Posterior cingulate gyrus (tissue), 11 donors: Measurements from ENCODE around the gene PROM1.

Source experiments
- DNase-seq, 10 donors: peaks; one replicate each; pipeline versions ENCODE4 v3.0.0 to v3.0.0-alpha.2; 2020 to 2021; ENCODE audit warnings: mixed read lengths in 3 of 10
- intact Hi-C: fragments of 100-400 bp; cut with DNase I; formaldehyde crosslinking; loops from one replicate; pipeline ENCODE4 v1.15.1; 2023

Gene PROM1

GRCh38 chr4:15958562-15958961 is 125.3 kb downstream of the PROM1 start:
- DNase-seq = no peak
- intact Hi-C loops = loop anchor here (5.0 kb wide), 1 partner anchor 481 kb away; no protein-coding TSS in a partner anchor

- DNase-seq = peak in 6 of 10 donors; percentile 39 to 92 (median 65)
- intact Hi-C loops = loop anchor here (1.0 to 5.0 kb wide), 3 partner anchors 74 to 479 kb away; no protein-coding TSS in a partner anchor
These were observed 127.5 kb downstream of the PROM1 start for GRCh38 chr4:15956179-15956850.

GRCh38 chr4:15955670-15956069 is 128.2 kb downstream of the PROM1 start:
- intact Hi-C loops = loop anchor here (1.0 to 5.0 kb wide), 3 partner anchors 73 to 478 kb away; no protein-coding TSS in a partner anchor
- DNase-seq = no peak

- intact Hi-C loops = no loop called here
- DNase-seq = no peak
These were observed 130.2 kb downstream of the PROM1 start for GRCh38 chr4:15953625-15954024.

GRCh38 chr4:15951781-15952180 is 132.0 kb downstream of the PROM1 start:
- DNase-seq = no peak
- intact Hi-C loops = no loop called here

GRCh38 chr4:15948826-15949225 is 135.0 kb downstream of the PROM1 start:
- intact Hi-C loops = no loop called here
- DNase-seq = no peak

GRCh38 chr4:15947684-15948083 is 136.1 kb downstream of the PROM1 start:
- intact Hi-C loops = no loop called here
- DNase-seq = no peak

GRCh38 chr4:15945516-15945915 is 138.3 kb downstream of the PROM1 start:
- intact Hi-C loops = no loop called here

GRCh38 chr4:15944895-15945294 is 138.9 kb downstream of the PROM1 start:
- no peak for DNase-seq
- intact Hi-C loops = no loop called here

More at GRCh38 chr4:15945516-15945915, 138.3 kb downstream of the PROM1 start:
- DNase-seq = no peak

GRCh38 chr4:15942283-15942682 is 141.5 kb downstream of the PROM1 start:
- DNase-seq = no peak
- intact Hi-C loops = no loop called here

- intact Hi-C loops = no loop called here
- DNase-seq = no peak
These were observed 145.2 kb downstream of the PROM1 start, which contains the start of gene FGFBP1 for GRCh38 chr4:15938640-15939039. Gene FGFBP1 (minus strand): TSS chr4:15938740. CDS start chr4:15936632, 2,108 bp downstream.

GRCh38 chr4:15938182-15938581 is 145.6 kb downstream of the PROM1 start:
- DNase-seq = no peak
- intact Hi-C loops = no loop called here

GRCh38 chr4:15936495-15936894 is 147.3 kb downstream of the PROM1 start:
- DNase-seq = no peak
- intact Hi-C loops = no loop called here

GRCh38 chr4:15935504-15936402 is 148.1 kb downstream of the PROM1 start:
- intact Hi-C loops = no loop called here
- no peak for DNase-seq

- DNase-seq = no peak
- intact Hi-C loops = no loop called here
These were observed 149.6 kb downstream of the PROM1 start for GRCh38 chr4:15934259-15934658.

- no peak for DNase-seq
These were observed 152.2 kb downstream of the PROM1 start for GRCh38 chr4:15931451-15932210.

GRCh38 chr4:15930314-15930713 is 153.5 kb downstream of the PROM1 start:
- no peak for DNase-seq
- intact Hi-C loops = no loop called here

More at GRCh38 chr4:15931451-15932210, 152.2 kb downstream of the PROM1 start:
- intact Hi-C loops = no loop called here

- intact Hi-C loops = no loop called here
- no peak for DNase-seq
These were observed 154.3 kb downstream of the PROM1 start for GRCh38 chr4:15929540-15929939.

- DNase-seq = no peak
These were observed 154.9 kb downstream of the PROM1 start for GRCh38 chr4:15928883-15929282.

GRCh38 chr4:15926486-15926885 is 157.3 kb downstream of the PROM1 start:
- intact Hi-C loops = no loop called here
- no peak for DNase-seq

More at GRCh38 chr4:15928883-15929282, 154.9 kb downstream of the PROM1 start:
- intact Hi-C loops = no loop called here

- intact Hi-C loops = no loop called here
These were observed 158.0 kb downstream of the PROM1 start for GRCh38 chr4:15925830-15926229.

More at GRCh38 chr4:15925830-15926229, 158.0 kb downstream of the PROM1 start:
- no peak for DNase-seq
